Transverse colon (tissue), 4 donors: ENCODE measurements around the gene OVAAL. TPM values are rescaled to one million over a fixed set of nuclear protein-coding genes. Genes with fewer than 3 reads are reported as not detected.

Source experiments
- DNase-seq: peaks from one replicate; pipeline ENCODE4 v3.0.0-alpha.2; 2019
- H3K27ac ChIP-seq, 4 donors: fragments of 200-600 bp; sonication (generic); 2 replicates each; pipeline ENCODE4 v1.5.1; 2016 to 2018; ENCODE audit warnings: inconsistent platforms in 4 of 4
- H3K27me3 ChIP-seq: fragments of 200-600 bp; sonication (generic); 2 replicates; pipeline ENCODE4 v1.5.1; 2017; ENCODE audit warnings: inconsistent platforms
- H3K36me3 ChIP-seq, 4 donors: fragments of 200-600 bp; sonication (generic); 2 replicates each; pipeline ENCODE4 v1.5.1; 2017 to 2019; ENCODE audit warnings: inconsistent platforms in 4 of 4
- H3K4me1 ChIP-seq, 4 donors: fragments of 200-600 bp; sonication (generic); 2 replicates each; pipeline ENCODE4 v1.5.1; 2017 to 2020; ENCODE audit warnings: inconsistent platforms in 4 of 4
- H3K4me3 ChIP-seq, 4 donors: fragments of 200-600 bp; sonication (generic); 1 replicate in 1 of 4; 2 replicates in 3 of 4; pipeline versions ENCODE4 v1.5.1 to v1.6.1; 2017 to 2019; ENCODE audit warnings: inconsistent platforms in 4 of 4
- H3K9me3 ChIP-seq, 2 donors: fragments of 200-600 bp; sonication (generic); 2 replicates each; pipeline ENCODE4 v1.5.1; 2017 to 2019; ENCODE audit warnings: inconsistent platforms in 2 of 2
- EP300 ChIP-seq: sonication (generic); formaldehyde crosslinking; IDR thresholded peaks from one replicate; pipeline ENCODE4 v1.6.1; 2017; ENCODE audit warnings: antibody characterized with exemption, low read depth
- POLR2A ChIP-seq: fragments of 450-650 bp; IDR thresholded peaks from one replicate; pipeline ENCODE4 v1.6.1; 2016; ENCODE audit warnings: antibody characterized with exemption, mild to moderate bottlenecking, moderate library complexity
- POLR2AphosphoS5 ChIP-seq, 3 donors: sonication (generic); formaldehyde crosslinking; IDR thresholded peaks; one replicate each; pipeline ENCODE4 v1.6.1; 2016; ENCODE audit warnings: antibody characterized with exemption in 3 of 3
- WGBS, 2 donors: methylation state at CpG; one replicate each; pipeline ENCODE4 v1.1.5; 2018; ENCODE audit warnings: low coverage in 1 of 2; 5-methylcytosine and 5-hydroxymethylcytosine counted together
- in situ Hi-C, 4 donors: fragments of 200-750 bp; cut with MboI; loops; one replicate each; pipeline versions ENCODE4 v1.15.0 to v1.15.1; 2017; ENCODE audit warnings: low sequenced_read_pairs in 3 of 4, low pct_ligation_motif_present in 1 of 4, low pct_unique_long_range_greater_than_20kb in 1 of 4
- intact Hi-C: fragments of 100-400 bp; cut with DNase I; formaldehyde crosslinking; loops from one replicate; pipeline ENCODE4 v1.15.1; 2023; ENCODE audit warnings: low total_unique reads
- total RNA-seq, 4 donors: library from RNA; depleted of rRNA; stranded (reverse); fragments of >200 nt; gene quantifications; one replicate each; pipeline ENCODE4 v1.1.0, GENCODE V29; 2016
- TF ChIP-seq, protein P1 (sequence below), 5 experiments: fragments of 200-600 bp in 3 of 5; fragments of 450-650 bp in 2 of 5; sonication (generic) in 3 of 5; IDR thresholded peaks; 1 replicate in 2 of 5; 2 replicates in 3 of 5; pipeline ENCODE4 v1.5.1; 2016 to 2017; ENCODE audit warnings: antibody characterized with exemption in 5 of 5, inconsistent platforms in 3 of 5, mild to moderate bottlenecking in 2 of 5, moderate library complexity in 1 of 5

OVAAL gene
- total RNA-seq, 4 donors from 2014 or later, result 0.41 TPM; not detected in 3

DNA sequence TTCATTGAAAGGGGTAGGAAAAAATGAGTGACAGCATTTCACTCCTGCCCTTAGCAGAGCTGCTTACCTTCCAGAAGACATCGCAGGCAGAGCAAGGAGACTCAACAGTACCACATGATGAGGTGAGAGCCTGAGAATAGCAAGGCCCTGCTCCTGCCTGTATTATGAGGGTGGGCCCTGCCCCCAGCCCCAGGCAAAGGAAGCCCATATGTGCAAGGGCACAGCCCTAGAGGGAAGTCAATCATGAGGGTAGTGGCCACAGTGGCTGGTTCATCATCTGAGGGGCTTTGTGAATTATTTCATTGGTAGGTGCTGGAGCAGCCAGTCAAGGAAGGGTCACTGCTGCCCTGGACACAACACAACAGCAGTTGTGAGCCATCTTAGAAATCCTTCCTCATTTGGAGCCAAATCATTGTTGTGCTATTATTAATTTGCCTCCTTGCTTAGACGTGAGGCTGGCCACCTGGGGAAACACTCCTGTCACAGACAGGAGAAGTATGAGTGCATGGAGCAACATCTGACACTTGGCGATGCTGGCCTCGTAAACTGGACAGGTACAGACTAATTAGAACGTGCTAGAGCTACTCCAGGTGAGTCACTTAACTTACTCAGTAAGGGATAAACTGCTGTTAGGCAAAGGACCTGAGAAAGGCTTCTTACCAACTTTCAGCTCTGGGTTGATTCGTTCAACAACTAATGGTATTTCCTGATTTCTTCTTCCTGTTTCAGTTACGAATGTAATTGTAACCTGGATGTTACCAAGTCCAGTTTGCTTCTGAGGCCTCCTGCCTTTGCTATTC lies 33.6 kb upstream of the OVAAL start:
- 42 to 68% methylated on average over 3 to 7 of the region's 7 CpGs for WGBS, 2 donors
- TF ChIP-seq, protein P1, sequence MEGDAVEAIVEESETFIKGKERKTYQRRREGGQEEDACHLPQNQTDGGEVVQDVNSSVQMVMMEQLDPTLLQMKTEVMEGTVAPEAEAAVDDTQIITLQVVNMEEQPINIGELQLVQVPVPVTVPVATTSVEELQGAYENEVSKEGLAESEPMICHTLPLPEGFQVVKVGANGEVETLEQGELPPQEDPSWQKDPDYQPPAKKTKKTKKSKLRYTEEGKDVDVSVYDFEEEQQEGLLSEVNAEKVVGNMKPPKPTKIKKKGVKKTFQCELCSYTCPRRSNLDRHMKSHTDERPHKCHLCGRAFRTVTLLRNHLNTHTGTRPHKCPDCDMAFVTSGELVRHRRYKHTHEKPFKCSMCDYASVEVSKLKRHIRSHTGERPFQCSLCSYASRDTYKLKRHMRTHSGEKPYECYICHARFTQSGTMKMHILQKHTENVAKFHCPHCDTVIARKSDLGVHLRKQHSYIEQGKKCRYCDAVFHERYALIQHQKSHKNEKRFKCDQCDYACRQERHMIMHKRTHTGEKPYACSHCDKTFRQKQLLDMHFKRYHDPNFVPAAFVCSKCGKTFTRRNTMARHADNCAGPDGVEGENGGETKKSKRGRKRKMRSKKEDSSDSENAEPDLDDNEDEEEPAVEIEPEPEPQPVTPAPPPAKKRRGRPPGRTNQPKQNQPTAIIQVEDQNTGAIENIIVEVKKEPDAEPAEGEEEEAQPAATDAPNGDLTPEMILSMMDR (IDR thresholded peaks at IDR 0.05), result no peak
- no peak for TF ChIP-seq POLR2A
- no peak for TF ChIP-seq EP300
- no peak for TF ChIP-seq POLR2AphosphoS5 (IDR thresholded peaks at IDR 0.05)
- H3K4me3 ChIP-seq, result no peak overlapping the region
- intact Hi-C loops, result no loop called here
- H3K36me3 ChIP-seq, result no peaks in the 10 kb centered on the region
- no peaks in the 10 kb centered on the region for H3K4me1 ChIP-seq
- H3K9me3 ChIP-seq, result no peaks in the 10 kb centered on the region
- no peaks in the 10 kb centered on the region for H3K27me3 ChIP-seq
- DNase-seq, result no peak
- in situ Hi-C loops, result loop anchor here in 3 of 4 donors (25.0 kb wide), 1 partner anchor 637 kb away; no protein-coding TSS in a partner anchor
- no peak overlapping the region for H3K27ac ChIP-seq

DNA sequence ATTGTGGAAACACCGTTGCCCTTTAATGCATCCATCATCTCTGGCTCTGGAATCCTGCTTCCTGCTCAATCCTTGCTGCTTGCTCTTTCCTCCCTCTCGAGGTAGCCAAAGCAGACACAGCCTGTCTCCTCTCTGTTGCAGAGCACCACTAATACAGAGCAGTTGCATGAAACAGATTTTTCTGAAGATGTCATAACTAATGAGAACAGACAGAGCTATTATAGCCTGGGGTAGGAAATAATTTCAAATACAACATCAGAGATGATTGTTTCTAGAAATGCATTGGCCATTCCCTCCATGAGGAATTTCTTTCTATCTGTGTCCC lies 33.1 kb upstream of the OVAAL start:
- H3K27ac ChIP-seq, result no peak overlapping the region
- no peak for DNase-seq
- no peaks in the 10 kb centered on the region for H3K9me3 ChIP-seq
- no peaks in the 10 kb centered on the region for H3K27me3 ChIP-seq
- H3K36me3 ChIP-seq, result no peaks in the 10 kb centered on the region
- H3K4me1 ChIP-seq, result no peaks in the 10 kb centered on the region
- TF ChIP-seq EP300, result no peak
- no peak for TF ChIP-seq POLR2AphosphoS5 (IDR thresholded peaks at IDR 0.05)
- TF ChIP-seq, protein P1 (IDR thresholded peaks at IDR 0.05), result no peak
- TF ChIP-seq POLR2A, result no peak
- intact Hi-C loops (no loop called here), in situ Hi-C loops (no loop called here)
- H3K4me3 ChIP-seq, result no peak overlapping the region
- WGBS, 2 donors, result 31 to 43% methylated on average over 2 of the region's 2 CpGs

DNA sequence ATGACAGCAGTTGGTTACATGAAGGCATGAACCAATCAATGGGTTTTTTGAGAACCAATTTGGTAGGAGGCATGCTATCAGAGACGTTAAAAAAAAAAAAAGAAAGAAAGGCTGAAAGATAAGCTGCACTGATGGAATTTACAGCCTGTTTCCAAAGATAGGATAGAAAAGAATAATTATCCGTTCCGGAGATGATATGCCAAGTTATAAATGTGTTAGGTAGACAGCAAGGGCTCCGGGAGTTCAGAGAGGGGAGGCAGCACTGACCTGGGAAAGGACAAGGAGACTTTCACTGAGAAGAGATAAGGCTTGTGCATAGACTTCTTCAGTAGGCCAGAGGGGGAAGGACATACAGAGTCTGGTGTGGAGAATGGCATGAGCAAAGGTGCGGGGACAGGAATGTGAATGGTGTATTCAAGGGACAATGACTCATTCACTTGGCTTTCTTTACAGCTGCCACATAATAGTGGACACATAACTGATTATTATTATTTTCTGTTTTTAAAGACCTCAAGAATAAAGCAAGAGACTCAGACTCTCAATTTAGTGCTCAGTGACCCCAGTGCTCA lies 31.6 kb upstream of the OVAAL start:
- TF ChIP-seq, protein P1 (IDR thresholded peaks at IDR 0.05), result no peak
- TF ChIP-seq POLR2A (no peak), EP300 (no peak), POLR2AphosphoS5 (IDR thresholded peaks at IDR 0.05) (no peak)
- no peak overlapping the region for H3K4me3 ChIP-seq
- no peaks in the 10 kb centered on the region for H3K4me1 ChIP-seq
- no peak for DNase-seq
- WGBS, 2 donors, result 77 to 93% methylated on average over 4 to 5 of the region's 5 CpGs
- no peak overlapping the region for H3K27ac ChIP-seq
- no peaks in the 10 kb centered on the region for H3K9me3 ChIP-seq
- H3K27me3 ChIP-seq, result no peaks in the 10 kb centered on the region
- no peaks in the 10 kb centered on the region for H3K36me3 ChIP-seq
- in situ Hi-C loops (no loop called here), intact Hi-C loops (no loop called here)

DNA sequence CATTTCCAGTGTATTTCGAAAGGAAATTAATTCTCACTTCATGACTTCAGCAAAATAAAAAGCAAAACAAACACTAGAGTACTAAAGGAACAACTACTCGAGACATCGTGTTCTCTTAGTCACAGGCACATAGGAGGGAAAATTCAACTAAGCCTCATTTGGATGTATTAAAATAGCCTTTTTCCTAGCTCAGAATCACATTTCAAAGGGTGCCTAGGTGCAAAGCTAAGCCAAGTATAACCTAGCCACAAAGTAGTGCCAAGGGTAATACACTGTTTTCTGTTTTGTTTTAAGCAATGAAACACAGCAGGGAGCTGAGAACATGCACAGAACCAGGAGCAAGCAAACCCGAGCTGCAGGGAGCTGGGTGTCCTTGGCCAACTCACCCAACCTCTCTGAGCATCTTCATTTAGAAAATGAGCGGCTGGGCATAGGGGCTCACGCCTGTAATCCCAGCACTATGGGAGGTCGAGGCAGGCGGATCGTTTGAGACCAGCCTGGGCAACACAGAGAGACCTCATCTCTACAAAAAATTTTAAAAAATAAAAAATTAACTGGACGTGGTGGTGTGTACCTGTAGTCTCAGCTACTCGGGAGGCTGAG lies 29.8 kb upstream of the OVAAL start:
- intact Hi-C loops (no loop called here), in situ Hi-C loops (no loop called here)
- H3K9me3 ChIP-seq, result no peaks in the 10 kb centered on the region
- H3K27ac ChIP-seq, result no peak overlapping the region
- peaks cover 0 to 3% (median 0%) of the 10 kb centered on the region in 4 donors for H3K4me1 ChIP-seq
- 85 to 87% methylated on average over 8 to 11 of the region's 11 CpGs for WGBS, 2 donors
- no peak overlapping the region for H3K4me3 ChIP-seq
- DNase-seq, result no peak
- H3K27me3 ChIP-seq, result no peaks in the 10 kb centered on the region
- H3K36me3 ChIP-seq, result no peaks in the 10 kb centered on the region
- no peak for TF ChIP-seq EP300
- TF ChIP-seq POLR2A, result no peak
- no peak for TF ChIP-seq POLR2AphosphoS5 (IDR thresholded peaks at IDR 0.05)
- TF ChIP-seq, protein P1 (IDR thresholded peaks at IDR 0.05), result no peak
